Inflammatory macrophage treated with lipopolysaccharide for 4 hours (primary cell): ENCODE measurements around the gene OST4.
A peak's percentile ranks its signal among the peaks of the same experiment; 100 is the strongest.

ENCODE experiments used
- DNase-seq: peaks from one replicate; pipeline ENCODE4 v3.0.0-alpha.2; 2020

Gene OST4

GRCh38 chr2:27078267-27079194 is 7.1 kb upstream of the OST4 start, which contains the start of gene EMILIN1:
EMILIN1 (plus strand) TSS chr2:27078615; CDS start chr2:27079066, 451 bp downstream.
- no peak for DNase-seq

- DNase-seq: no peak
Measured at GRCh38 chr2:27077231-27077630, 5.8 kb upstream of the OST4 start.

- peak; percentile 57 for DNase-seq
Measured at GRCh38 chr2:27076323-27076722, 4.9 kb upstream of the OST4 start.

- peak; percentile 22 for DNase-seq
Measured at GRCh38 chr2:27075566-27075871, 4.1 kb upstream of the OST4 start.

DNA sequence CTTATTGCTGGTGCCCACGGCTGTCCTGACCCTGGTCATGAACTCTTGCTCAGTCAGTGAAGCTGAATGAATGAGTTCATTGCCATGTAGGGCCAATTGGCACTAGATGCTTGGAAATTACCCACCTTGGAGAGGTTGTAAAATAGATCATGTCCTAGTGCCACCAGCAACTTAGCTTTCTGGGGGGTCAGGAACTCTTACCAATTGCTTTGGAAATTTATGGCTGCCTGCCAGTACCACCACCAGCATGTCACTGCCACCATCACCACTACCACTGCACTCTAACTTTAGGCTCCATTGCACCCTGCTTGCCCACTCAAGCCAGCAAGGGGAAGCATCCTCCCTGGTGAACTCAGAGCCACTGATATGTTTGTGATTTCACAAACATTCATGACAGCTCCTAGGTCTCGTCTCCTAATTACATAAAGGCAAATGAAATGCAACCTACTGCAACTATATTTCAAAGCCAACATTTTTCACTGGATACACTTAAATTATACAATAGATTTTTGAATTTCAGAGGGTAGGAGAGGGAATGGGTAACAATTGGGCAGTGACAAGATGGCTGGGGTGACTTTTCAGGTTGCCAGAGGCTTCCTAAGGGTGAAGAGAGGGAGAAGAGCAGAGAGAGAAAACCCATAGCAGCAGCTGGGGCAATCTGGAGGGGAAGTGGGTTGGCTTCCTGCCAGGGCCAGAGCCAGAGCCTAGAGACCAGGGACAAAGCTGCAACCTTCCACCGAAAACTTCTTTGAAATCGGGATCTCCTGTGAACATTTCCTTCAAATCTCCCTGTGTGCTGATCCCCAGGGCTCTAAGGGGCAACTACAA is 3.5 kb upstream of the OST4 start:
- peak; percentile 65 for DNase-seq

DNA sequence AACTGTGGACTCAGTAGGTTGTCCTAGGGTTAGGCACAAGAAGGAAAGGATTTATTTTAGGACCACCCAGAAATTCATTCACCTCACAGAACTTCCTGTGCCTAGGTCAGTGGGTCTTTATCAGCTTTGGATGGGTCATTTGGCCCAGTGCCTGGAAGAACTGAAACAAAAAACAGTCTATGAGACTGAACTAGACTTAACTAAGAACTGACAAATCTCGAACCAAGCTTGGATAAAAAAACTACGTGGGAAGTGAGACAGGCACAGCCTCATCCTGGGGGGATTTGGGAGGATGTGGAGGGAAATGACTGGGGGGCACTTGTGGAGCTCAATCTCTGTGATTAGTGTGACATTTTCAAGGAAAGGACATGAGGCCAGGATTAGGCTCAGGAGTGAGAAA is 2.3 kb upstream of the OST4 start:
- DNase-seq: no peak

DNA sequence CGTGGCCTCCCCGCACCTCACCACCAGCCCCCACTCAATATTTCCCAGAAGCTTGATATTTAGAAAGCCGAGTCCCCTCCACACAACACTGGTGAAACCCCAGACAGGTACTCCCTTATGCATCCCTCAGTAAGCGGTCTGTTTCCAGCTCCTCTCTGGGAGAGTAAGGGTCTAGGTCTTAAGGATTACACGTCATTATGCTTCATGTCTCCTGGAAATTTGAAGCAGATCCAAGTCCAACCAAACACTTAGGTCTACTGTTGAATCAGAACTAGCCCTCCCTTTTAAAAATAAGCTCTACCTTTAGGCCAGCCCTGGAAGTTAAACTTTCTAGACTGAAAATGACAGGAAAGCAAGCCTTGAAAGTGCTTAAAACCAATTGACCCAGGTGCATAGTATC is 1.5 kb upstream of the OST4 start:
- no peak for DNase-seq

DNA sequence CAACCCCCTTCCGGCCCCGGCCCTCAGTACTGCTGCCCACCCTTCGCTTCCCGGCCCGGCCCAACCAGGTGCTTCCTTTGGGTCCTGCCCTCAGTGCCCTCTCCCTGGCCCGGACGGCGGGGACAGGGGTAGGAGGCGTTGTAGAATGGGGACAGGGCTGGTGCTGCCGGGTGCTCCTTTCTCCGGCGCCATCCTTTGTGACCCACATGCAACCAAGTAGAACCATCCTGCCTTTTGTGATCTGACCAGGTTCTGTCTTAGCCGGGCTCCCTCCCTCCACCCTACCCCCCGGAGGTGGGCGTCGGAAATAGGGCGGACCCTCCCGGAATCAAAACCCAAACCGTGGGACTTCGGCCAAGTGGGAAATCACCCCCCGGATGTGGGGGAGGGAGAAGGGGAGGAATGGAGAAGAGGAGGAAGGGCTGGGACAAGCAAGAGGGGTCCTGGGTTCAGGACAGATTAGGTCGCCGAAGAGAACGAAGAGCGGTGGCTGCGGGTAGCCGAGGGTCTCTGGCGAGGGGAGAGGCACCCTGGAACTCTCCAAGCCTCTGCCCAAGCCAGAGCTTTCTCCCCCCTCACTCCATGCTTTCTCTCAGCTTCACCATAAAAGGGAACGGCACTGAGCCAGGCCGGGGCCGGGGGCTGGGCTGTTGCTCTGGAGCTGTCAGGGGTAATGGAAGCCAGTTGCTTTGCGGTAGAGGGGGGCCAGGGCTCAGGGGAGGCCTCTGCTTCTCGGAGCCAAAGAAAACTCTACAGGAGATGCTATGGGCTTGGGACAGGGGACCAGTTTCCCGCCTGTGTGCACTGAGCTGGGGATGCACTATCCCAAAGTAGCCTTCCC is 756 bp upstream of the OST4 start:
- peak; percentile 17 for DNase-seq

- no peak for DNase-seq
Measured at GRCh38 chr2:27070653-27071276, 689 bp downstream of the OST4 start.

DNA sequence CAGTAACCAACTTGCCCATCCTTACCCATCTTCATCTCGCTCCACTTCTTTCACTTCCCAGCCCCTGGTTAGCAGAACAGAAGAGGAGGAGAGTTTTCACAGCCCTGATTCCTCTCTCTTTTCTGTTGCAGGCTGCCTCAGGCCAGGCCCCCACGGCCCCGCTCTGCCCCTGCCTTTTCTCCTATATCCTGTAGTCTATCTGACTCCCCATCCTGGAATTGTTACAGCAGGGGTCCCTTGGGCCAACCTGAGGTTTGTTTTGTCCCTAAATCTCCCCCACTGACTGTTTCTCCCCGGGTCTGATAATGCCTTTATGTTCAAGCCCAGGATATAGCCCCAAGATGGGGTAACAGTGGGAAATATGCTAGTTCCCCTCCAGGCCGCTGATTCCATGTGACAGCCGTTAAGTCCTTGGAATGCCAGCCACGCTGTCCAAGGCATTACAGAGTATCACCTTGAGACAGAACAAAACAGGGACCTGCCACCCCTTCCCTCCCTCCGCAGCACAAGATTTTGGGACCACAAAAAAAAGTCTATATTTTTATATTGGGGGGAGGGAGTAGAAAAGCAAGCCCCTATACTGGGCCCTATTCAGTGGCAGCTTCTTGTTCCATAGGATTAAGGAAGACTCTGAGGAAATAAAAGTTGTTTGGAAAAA is 1.4 kb downstream of the OST4 start:
- no peak for DNase-seq

- no peak for DNase-seq
Measured at GRCh38 chr2:27069436-27069835, 2.0 kb downstream of the OST4 start.

- DNase-seq: no peak
Measured at GRCh38 chr2:27067385-27067784, 4.1 kb downstream of the OST4 start.

DNA sequence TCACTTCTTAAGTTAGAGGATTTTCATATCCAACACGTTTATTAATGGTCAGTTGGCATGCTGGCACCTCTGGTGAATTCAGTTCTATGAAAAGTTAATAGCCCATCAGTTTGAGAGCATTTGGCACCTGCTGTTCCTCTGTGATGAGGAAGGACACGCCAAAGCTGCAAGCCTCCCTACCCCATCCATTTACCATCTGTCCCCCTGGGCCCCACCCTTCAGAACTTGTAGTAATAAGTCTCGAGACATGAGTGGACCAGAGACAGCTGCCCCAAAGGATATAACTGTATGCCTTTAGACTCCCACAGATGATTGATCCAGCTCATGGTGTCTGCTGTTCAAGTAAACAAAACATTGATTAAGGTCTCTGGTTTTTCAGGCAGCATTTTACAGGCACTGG is 6.3 kb downstream of the OST4 start:
- DNase-seq: no peak

GRCh38 chr2:27060323-27060722 is 11.1 kb downstream of the OST4 start:
- no peak for DNase-seq

- no peak for DNase-seq
Measured at GRCh38 chr2:27059141-27059820, 12.2 kb downstream of the OST4 start.

GRCh38 chr2:27058210-27058609 is 13.2 kb downstream of the OST4 start:
- DNase-seq: no peak

DNA sequence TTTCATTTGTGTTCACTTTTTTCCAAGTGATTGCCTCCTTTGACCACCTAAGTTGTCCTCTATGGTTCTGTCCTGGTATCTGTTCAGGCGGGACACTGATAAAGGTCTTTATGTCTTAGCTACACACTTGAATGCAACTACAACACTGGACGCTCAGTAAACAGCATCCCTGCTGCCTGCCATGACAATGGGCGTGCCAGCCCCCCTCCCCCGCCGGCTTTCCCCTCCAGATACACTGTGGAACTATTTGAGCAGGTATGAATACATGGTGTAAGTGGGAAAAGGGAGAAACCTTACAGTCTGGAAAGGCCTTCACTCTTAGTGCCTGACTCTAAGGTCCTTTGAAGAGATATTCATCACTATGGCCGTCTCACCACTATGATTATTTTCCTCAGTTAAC is 14.3 kb downstream of the OST4 start:
- no peak for DNase-seq

GRCh38 chr2:27054721-27055120 is 16.7 kb downstream of the OST4 start:
- no peak for DNase-seq

GRCh38 chr2:27053776-27054175 is 17.7 kb downstream of the OST4 start:
- no peak for DNase-seq

DNA sequence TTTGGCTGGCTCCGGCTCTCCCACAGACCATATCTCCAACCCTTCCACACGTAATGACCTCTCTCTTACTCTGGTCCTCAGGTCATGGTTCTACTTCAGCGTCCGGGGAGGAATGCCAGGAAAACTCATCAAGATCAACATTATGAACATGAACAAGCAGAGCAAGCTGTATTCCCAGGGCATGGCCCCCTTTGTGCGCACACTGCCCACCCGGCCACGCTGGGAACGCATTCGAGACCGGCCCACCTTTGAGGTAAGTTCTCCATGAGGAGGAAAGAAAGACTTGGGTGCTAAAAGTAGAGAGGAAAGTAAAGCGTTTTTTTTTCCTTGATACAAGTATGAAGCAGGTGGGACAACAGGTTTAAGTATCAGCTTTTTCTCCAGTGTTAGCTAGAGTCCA is 18.1 kb downstream of the OST4 start:
- no peak for DNase-seq

DNA sequence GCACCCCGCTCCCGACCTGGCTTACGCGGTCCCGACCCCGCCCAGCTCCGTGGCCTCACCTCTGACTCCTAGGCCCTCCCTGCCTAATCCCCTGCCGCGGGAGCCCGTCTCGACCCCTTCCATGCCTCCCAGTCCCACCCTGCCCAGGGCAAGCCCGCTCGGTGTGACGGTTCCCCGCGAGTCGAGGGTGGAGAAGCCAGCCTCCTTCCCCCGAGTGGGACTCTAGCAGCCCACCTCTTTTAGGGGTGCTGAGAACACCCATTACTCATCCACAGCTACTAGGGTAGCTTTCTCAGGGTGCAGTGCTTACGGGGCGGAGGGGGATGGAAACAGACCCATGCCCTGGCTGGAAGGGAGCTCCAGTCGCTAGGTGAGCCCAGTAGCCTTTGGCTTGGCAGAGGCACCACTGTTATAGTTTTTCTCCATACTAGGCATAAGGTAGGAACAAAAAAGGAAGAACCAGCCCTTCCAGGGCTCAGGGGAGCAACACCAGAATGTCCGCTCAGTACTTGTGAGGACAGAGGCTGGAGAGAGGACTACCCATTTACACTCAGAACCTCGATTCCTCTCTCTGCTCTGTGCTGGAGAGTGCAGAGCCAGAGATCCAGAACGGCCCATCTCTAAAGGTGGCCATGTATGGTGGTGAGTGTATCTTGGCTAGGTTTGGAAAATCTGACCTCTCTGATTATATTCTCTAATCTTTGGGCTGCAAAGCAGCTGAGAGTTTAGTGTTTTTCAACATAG is 19.4 kb downstream of the OST4 start:
- DNase-seq: no peak
